AG09319 (cell line): Measurements from ENCODE around the gene DENND1C.

Experiments
- DNase-seq: peaks from one replicate; pipeline ENCODE4 v3.0.0-alpha.2; 2010; ENCODE audit warnings: low read depth; ENCODE audit errors: extremely low read depth
- TF ChIP-seq, protein P1 (sequence below): IDR thresholded peaks from 2 replicates; pipeline ENCODE4 v1.5.1; 2011; ENCODE audit warnings: low read depth, mild to moderate bottlenecking, inconsistent platforms, low read length, moderate library complexity

DENND1C gene

DNA sequence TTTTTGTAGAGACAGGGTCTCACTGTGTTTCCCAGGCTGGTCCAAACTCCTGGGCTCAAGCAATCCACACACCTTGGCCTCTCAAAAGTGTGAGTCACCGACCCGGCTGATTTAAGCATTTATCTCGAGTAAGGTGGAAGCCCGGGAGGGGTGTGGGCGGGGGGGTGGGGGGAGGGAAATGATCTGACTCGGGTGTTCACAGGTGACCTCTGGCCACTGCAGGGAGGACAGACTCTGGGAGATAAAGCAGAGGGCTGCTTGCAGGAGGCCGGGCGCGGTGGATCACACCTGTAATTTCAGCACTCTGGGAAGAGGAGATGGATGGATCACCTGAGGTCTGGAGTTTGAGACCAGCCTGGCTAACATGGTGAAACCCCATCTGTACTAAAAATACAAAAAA lies 7.9 kb downstream of the DENND1C start:
- TF ChIP-seq, protein P1, sequence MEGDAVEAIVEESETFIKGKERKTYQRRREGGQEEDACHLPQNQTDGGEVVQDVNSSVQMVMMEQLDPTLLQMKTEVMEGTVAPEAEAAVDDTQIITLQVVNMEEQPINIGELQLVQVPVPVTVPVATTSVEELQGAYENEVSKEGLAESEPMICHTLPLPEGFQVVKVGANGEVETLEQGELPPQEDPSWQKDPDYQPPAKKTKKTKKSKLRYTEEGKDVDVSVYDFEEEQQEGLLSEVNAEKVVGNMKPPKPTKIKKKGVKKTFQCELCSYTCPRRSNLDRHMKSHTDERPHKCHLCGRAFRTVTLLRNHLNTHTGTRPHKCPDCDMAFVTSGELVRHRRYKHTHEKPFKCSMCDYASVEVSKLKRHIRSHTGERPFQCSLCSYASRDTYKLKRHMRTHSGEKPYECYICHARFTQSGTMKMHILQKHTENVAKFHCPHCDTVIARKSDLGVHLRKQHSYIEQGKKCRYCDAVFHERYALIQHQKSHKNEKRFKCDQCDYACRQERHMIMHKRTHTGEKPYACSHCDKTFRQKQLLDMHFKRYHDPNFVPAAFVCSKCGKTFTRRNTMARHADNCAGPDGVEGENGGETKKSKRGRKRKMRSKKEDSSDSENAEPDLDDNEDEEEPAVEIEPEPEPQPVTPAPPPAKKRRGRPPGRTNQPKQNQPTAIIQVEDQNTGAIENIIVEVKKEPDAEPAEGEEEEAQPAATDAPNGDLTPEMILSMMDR, result no peak
- no peak for DNase-seq

DNA sequence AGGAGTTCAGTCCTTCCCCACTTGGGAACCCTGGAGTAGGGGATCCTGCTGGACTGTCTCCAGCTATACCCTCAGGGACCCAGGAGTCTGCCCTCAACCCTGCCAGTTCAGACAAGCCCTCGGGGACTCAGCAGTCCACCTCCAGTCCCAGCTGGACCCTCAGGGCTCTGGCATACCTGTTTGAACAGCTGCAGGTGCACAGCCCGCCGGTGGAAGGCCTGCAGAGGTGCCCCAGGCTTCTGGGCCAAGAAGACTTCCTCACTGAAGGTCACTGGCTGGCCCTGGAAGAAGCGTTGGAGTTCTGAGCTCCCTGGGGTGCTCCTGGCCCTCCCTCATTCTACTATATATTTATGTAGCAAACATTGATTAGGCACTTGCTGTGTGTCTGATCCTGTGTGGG lies 8.9 kb downstream of the DENND1C start:
- DNase-seq, result no peak
- TF ChIP-seq, protein P1, result no peak

DNA sequence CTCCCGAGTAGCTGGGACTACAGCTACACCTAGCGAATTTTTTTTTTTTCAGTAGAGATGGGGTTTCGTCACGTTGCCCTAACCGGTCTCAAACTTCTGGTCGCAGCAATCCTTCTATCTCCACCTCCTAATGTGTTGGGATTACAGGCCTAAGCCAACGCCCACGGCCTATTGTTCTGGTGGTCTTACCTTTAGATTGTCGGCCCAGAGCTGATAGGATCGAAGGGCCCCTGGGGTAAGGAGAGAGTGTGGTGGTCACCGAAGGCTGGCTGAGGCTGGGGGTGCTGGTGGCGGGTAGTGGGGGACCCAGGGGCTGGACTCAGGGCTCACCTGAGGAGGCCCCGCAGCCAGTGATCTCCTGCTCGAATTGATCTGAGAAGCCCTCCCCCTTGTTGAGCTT lies 10.5 kb downstream of the DENND1C start:
- TF ChIP-seq, protein P1, result no peak

DNA sequence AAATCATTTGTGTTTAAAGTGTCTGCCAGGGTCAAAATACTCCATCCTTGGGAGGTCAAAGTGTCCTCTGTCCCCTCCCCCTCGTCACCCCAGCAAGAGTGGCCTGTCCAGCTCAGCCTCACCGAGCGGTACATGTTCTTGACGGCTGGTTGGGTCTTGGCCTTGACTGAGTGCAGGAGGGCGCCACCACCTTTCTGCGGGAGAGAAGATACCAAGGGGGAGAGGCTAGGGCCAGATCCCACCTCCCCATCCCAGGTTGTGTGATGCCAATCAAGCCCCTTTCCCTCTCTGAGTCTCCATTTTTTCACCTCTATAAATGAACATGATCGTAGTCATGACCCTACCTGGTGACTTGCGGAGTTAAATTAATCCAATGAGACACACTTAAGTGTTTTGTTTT lies 11.4 kb downstream of the DENND1C start:
- TF ChIP-seq, protein P1, result no peak
- no peak for DNase-seq

More for the DNA sequence above, 10.5 kb downstream of the DENND1C start:
- DNase-seq, result no peak

DNA sequence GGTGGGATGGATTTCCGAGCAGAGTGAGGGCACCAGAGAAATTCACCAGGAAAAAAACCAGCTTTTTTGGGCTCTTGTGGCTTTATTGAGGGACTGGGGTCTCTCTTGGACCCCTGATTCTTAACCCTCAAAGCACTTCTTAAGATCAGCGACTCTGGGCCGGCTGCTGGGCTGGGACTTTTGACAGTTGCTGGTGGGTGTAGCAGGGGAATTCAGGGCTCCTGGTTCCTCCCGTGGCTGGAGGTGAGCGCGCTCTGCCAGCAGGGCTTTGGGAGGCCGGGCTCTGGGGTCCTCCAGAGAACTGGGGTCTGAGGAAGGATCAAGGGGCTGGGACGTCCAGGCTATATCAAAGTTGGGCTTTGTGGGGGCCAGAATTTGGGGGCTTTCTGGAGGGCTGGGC lies 14.2 kb downstream of the DENND1C start:
- TF ChIP-seq, protein P1, result no peak
- no peak for DNase-seq

DNA sequence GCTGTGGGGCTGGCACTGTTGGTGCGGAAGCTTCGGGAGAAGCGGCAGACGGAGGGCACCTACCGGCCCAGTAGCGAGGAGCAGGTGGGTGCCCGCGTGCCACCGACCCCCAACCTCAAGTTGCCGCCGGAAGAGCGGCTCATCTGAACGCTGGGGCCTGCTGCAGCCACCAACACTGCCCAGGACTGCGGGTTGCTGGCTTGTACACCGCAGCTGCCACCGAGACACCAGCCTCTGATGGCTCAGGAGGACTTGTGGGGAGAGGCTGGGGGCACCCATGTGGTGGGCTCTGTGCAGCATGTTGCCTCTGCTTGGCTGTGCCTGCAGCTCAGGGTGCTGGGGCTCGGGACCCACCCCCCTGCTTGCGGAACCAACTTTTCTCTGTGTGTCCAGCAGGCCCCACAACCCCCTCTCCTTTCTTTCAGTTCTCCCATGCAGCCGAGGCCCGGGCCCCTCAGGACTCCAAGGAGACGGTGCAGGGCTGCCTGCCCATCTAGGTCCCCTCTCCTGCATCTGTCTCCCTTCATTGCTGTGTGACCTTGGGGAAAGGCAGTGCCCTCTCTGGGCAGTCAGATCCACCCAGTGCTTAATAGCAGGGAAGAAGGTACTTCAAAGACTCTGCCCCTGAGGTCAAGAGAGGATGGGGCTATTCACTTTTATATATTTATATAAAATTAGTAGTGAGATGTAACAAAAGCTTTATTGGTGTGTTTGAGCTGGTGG lies 14.9 kb downstream of the DENND1C start:
- no peak for DNase-seq
- TF ChIP-seq, protein P1, result no peak

DNA sequence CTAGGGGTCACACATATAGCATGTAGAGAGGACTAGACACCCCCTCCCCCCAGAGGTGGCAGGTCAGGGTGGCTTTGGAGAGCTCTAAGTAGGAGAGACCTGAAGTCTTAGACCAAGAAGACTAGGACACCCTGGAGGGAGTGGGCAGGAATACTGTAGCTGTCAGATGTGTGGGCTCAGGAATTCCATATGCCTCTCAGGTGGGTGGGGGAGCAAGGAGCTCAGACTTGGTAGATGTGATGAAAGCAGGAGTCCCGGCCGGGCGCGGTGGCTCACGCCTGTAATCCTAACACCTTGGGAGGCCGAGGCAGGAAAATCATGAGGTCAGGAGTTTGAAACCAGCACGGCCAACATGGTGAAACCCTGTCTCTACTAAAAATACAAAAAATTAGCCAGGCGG lies 15.9 kb downstream of the DENND1C start:
- no peak for DNase-seq
- TF ChIP-seq, protein P1, result no peak
